CD4-positive, CD25-positive, alpha-beta regulatory T cell (primary cell): ENCODE results near the gene U2AF1. TPM values are rescaled to one million over a fixed set of nuclear protein-coding genes. Genes with fewer than 3 reads are reported as not detected.

Source experiments
- polyA plus RNA-seq, 4 donors: library from polyadenylated mRNA; unstranded; fragments of 300-500 nt; fragmentation: Illumina TruSeq; gene quantifications; one replicate each; pipeline ENCODE4 v1.2.3, GENCODE V29; 2021
- total RNA-seq: library from RNA; stranded (reverse); gene quantifications from one replicate; pipeline ENCODE4 v1.2.3, GENCODE V29; 2022

The U2AF1 gene
- total and polyA plus RNA-seq, 5 donors from 2014 or later = 45.8 to 106 (median 72.2) TPM

Other genes with a start within 250 kb of the U2AF1 start
- 18.4 TPM for gene WDR4, start 228.0 kb downstream of the U2AF1 start, total RNA-seq
- gene WDR4, start 228.0 kb downstream of the U2AF1 start, polyA plus RNA-seq = 1 to 10 TPM; 5.7 to 8.8 (median 7.4) TPM
- gene NDUFV3, start 214.3 kb downstream of the U2AF1 start, total RNA-seq = 18.2 TPM
- 10 to 100 TPM; 12.2 to 19.7 (median 14.4) TPM for gene NDUFV3, start 214.3 kb downstream of the U2AF1 start, polyA plus RNA-seq
- not detected for gene ERVH48-1, start 181.9 kb downstream of the U2AF1 start, total RNA-seq
- under 1 TPM in 2 of 4 donors, not detected in 2; 0.07 to 0.23 TPM for gene ERVH48-1, start 181.9 kb downstream of the U2AF1 start, polyA plus RNA-seq
- 21.5 TPM for gene PKNOX1, start 133.0 kb downstream of the U2AF1 start, total RNA-seq
- 10 to 100 TPM; 13.0 to 22.6 (median 16.8) TPM for gene PKNOX1, start 133.0 kb downstream of the U2AF1 start, polyA plus RNA-seq
- not detected for gene CBS, start 31.7 kb downstream of the U2AF1 start, total RNA-seq
- under 1 TPM in 1 of 4 donors, not detected in 3; 0.20 TPM for gene CBS, start 31.7 kb downstream of the U2AF1 start, polyA plus RNA-seq
- not detected for gene CRYAA, start 61.4 kb upstream of the U2AF1 start, total RNA-seq
- gene CRYAA, start 61.4 kb upstream of the U2AF1 start, polyA plus RNA-seq = not detected